Hindlimb muscle (tissue), 1 donor: Measurements from ENCODE around the gene DHRS11. TPM values are rescaled to one million over a fixed set of nuclear protein-coding genes. Genes with fewer than 3 reads are reported as not detected.

Source experiments
- DNase-seq: peaks from one replicate; pipeline ENCODE4 v3.0.0-alpha.2; 2013
- polyA plus RNA-seq: library from polyadenylated mRNA; unstranded; fragments of 120-200 nt; gene quantifications from one replicate; pipeline ENCODE4 v1.2.1, GENCODE V29; 2013; ENCODE audit not compliant: insufficient read length

Gene DHRS11
- polyA plus RNA-seq, 1 donor: 7.0 TPM

DNA sequence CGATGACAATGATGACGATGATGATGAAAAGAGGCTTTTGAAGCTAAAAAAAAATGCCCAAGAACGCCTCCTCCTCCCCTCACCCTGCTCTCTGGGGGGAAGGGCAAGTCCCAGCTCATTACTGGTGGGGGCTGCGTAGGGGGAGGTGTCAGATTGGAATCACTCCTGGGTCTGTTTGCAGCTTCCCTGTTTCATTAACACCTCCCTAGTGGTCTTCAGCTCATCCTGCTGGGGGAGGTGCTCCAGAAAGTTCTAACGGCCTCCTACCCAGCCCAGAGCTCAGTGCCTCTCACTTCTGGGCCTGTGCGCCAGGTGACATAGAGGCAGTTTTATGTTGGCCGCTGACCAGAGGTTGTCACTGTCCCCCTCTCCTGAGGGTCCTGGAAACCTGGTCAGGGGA lies 22.4 kb downstream of the DHRS11 start:
- no peak for DNase-seq

DNA sequence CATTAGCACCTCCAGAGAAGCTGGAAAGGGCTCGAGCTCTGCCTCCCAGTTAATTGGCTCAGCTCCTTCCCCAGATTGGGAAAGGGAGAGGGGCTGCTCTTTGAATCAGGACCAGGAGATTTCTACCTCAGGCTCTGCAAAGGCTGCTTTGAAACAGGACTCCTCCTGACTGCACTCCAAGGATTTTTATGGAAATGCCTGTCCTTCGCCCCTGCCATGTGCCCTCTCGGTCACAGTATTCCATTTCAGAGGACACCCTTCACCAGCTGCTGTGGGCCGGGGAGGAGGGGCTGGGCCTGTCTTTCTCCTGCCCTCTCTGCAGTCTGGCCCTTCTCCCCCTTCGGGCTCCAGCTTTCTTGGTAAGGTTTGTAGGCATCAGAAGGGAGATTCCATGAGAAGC lies 23.3 kb downstream of the DHRS11 start:
- DNase-seq: no peak

DNA sequence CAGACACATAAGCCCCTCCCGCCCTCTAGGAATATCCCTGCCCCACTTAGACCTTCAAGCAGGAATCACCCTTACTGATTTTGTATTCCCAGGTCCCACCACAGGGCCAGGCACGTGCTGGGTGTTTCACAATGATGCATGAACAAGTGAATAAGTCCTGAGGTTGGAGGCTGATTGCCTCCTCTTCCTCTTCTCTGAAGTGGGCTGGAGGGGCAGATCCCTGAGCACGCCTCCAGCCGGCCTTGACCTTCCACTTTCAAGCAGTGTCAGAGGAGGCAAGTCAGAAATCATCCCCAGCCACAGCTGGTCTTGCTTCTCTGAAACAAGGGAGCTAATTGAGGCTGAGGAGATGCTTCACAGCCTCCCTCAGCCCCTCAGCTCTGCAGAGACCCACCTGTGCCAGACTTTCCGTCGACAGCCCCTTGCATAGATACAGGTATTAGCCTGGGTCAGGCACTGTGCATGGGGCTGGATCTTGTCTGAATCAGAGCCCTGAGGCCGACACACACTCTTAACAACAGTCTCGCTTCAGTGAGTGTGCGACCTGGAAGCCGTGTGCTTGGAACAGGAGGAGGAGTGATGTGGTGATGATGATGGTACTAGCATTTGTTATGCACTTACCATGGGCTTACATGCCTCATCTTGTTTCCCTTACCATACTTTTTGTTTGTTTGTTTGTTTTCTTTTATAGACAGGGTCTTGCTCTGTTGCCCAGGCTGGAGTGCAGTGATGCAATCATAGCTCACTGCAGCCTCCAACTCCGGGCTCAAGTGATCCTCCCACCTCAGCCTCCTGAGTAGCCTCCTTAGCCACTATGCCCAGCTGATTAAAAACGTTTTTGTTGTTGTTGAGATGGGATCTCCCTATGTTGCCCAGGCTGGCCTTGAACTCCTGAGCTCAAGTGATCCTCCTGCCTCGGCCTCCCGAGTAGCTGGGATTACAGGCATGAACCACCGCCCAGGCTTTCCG lies 24.7 kb downstream of the DHRS11 start:
- no peak for DNase-seq

DNA sequence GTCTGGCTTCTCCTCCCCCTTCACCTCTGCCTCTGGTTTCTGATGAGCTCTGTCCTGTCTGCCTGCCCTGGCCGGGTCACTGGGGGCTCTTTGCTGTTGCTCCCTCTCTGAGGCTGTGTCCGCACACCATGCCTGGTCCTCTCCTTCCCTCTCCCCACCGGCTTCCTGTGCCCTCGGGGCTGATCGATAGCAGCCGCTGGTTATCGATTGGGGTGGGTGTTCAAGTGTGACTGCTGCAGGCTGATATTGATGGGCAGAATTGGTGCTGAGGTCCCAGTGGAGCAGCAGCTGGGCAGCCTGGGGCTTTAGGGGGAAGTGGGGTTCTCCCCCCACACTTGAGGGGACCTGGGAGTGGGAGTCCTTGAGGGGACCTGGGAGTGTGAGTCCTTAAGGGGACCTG lies 26.1 kb downstream of the DHRS11 start:
- DNase-seq: no peak

DNA sequence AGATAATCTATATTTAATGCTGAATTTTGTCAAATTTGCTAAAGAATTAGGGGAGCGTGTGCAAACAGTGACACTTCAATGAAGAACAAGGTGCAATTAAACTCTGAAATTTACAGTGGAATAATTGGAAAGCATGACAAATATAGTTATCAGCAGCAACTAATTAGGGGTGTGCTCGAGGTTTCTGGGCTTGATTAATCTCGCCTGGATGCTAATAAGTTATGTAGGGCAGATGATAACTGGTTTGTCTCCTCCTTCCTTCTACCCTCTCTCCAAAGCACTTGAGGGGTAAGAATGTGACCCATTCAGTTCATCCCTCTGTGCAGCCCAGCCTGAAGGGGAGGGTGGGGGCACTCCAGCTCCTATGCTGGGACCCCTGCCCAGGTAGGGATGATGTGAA lies 31.6 kb downstream of the DHRS11 start:
- no peak for DNase-seq

DNA sequence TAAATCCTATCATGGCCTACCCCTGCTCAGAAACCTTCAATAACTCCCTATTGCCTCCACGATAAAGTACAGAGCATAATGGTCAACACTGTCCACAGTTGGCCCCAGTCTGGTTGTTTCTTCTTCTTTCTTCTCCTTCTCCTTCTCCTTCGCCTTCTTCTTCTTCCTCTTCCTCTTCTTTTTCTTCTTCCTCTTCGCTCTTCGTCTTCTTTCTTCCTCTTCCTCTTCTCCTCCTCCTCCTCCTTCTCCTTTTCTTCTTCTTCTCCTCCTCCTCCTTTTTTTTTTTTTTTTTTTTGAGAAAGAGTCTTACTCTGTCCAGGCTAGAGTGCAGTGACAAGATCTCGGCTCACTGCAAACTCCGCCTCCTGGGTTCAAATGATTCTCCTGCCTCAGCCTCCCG lies 33.5 kb downstream of the DHRS11 start:
- DNase-seq: no peak

DNA sequence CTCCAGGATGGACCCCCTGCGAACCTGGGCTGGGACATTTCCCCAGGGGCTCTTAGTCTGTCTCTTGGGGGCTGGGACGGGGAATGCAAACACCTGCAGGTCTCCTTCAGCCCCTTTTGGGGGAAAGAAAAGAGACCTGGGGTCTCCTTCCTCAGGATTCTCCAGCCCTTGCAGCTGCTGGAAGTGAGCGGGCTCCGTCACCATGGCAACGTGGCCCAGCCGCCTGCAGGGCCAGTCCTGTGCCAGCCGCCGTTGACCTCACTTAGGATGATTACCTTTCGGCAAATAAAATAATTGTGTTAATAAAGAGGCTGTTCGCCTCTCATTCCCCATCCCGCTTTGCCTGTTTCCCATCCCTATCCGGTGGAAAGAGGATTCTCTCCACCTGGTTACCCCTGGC lies 35.4 kb downstream of the DHRS11 start:
- DNase-seq: no peak

DNA sequence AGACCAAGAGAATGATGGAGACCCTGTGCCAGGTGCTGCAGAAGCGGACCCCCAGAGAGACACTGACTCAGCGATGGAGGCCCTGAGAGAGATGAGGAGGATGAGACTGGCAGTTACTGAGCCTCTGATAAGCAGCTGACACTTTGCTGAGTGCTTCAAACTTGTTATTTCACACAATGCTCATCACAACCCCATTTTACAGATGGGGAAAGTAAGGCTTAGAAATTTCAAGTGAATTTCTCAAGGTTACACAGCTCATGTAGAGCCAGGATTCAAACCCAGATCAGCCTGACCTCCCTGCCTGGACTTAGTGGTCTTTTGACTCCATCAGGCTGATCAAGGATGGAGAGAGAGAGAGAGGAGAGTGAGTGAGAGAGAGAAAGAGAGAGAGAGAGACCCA lies 36.9 kb downstream of the DHRS11 start:
- DNase-seq: no peak

DNA sequence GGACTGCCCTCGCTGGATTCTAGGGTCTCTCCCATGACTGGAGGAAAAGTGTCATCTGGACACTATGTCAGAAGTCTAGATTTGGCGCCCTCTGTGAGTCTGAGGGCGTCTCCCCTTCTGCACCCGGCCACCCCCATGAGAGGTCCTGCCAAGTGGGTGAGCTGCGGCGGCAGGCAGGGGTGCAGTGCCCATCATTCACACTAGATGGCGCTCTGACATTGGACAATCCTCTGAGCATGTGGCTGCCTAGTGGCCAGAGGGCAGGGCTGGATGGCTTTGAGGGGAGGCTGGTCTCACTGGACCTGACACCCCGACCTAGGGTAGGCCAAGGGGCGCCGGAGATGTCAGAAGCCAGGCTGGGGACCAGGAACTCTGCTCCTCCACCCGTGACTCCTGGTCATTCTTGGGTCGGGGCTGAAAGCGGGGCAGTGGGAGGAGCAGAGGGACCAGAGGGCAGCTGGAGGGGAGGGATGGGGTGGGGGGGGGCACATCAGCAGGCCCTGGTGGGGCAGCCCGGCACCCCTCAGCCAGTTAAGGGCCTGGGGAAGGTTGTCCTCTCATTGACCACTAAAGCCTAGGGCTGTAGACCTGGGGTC lies 37.7 kb downstream of the DHRS11 start:
- peak; percentile 68 for DNase-seq

DNA sequence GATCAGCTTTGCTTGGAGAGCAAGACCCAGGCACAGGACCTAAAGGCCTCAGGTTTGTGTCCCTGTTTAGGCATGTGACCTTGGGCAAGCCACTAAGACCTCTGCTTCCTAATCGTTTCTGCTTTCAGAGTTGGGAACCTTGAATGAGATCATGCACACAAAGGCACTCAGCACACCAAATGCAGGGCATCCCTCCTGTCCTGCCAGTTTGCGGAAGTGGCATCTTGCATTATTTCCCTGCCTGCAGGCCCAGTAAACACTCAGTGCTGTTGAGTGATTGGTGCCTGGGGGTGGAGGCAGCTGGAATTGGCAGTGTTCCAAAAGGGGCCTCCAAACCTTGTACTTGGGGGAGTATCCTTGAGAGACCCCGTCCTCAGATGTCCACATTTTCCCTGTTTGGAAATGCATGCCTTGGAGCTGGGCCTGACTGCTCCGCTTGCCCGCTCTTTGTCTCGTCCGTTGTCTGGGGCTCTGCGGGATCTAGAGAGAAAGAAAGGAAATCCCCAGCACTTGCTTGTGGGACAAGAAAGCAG lies 38.4 kb downstream of the DHRS11 start:
- no peak for DNase-seq

DNA sequence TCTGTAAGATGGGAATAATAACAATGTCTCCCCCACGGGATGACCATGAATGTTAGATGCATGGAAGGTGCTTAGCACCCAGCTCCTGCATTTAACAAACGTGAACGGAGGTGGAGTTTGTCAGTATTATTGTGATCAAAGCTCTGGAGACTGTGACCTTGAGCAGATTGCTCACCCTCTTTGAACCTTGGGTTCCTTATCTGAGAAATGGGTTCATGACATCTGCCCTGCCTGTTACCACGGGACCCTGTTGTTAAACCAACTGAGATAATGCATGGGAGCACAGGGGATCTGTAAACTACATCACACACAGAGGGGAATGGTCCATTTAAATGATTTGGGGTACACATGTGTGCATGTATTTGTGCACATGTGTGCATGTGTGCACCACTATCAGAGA lies 39.3 kb downstream of the DHRS11 start:
- DNase-seq: no peak

DNA sequence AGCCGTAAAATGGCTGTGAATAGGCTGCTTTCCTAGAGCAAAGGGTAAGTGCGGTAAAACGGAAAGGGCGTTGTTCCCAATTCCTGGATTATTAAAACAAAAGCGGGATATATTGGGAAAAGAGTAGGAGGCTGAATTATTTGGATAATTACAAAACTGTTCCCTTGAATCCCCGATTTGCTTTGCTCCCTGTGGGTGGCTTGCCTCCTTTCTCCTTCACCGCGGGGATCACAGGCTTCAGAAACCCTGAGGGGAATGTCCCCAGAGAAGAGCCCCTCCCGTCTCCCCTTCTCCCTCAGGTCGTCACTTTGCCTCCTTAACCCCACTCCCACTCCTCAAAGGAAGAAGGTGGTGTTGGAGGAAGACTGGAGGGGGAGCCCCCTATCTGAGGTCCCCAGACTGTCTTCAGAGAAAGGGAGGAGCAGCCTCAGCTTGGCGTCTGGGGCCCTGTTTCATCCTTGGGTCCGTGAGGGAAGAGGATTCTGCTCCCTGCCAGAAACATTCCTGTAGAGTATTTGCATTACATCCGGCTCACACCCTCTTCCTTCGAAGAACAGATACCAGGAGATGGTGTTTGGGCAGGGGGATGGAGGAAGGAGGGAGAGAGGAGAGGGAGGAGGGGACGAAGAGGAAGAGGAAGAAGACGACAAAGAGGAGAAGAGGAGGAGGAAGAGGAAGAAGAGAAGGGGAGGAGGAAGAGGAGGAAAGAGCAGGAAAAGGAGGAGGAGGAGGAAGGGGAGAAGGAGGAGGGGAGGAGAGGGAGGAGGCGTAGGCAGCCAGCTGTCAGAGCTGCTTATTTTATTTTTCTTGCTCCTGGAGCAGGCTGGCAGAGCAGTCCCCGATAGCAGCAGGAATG lies 41.5 kb downstream of the DHRS11 start:
- DNase-seq: no peak

DNA sequence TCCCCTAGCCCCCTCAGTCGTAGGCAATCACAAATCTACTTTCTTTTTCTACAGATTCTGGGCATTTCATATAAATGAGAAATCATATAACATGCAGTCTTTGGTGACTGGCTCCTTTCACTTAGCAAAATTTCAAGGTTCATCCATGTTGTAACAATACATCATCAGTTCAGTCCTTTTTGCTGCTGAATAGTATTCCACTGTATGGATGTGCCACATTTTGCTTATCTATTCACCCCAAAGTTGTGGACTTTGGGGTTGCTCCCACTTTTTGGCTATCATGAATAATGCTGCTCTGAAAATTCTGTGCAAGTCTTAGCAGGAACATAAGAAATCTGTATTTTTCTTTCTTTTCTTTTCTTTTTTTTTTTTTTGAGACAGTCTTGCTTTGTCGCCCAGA lies 48.7 kb downstream of the DHRS11 start:
- no peak for DNase-seq

DNA sequence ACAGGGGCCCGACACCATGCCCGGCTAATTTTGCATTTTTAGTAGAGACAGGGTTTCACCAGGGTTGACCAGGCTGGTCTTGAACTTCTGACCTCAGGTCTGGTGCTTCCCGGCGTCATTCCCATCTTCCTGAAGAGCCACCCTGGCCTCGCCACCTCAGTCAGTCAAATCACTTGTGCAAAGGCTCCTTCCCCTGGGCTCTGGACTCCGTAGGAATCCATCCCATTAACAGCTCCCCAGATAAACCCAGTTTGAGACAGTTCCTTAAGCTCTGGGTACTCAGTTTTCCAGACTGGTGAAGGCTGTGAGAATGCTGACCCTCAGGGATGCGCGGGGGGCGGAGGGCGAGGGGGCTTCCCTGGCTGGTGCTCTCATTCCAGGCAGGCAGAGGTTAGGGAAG lies 49.2 kb downstream of the DHRS11 start:
- DNase-seq: no peak

DNA sequence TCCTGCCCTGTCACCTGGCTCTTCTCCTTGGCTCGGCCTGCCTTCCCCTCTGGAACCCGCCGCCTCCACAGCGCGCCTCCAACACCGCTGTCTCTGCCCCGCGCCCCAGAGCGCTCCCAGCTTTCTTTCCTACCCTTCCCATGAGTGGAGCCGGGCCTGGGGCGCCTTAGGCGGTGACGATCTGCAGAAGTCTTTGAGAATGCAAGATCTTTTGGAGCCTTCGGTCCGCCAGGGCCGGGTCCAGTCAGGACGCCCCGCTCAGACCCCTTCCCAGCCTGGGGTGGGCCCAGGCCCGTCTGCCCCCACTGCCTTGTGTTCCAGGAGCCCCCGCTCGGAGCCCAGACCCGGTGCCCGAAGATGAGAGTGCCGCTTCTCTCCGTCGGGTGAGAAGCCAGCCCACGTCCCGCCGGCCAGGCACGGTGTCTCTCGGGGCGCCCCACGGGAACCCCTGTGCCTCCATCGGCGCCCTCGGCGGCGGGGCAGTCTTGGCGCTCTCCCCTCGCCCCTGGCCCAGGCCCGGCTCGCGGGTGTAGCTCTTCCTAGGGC lies 49.7 kb downstream of the DHRS11 start:
- DNase-seq: no peak

DNA sequence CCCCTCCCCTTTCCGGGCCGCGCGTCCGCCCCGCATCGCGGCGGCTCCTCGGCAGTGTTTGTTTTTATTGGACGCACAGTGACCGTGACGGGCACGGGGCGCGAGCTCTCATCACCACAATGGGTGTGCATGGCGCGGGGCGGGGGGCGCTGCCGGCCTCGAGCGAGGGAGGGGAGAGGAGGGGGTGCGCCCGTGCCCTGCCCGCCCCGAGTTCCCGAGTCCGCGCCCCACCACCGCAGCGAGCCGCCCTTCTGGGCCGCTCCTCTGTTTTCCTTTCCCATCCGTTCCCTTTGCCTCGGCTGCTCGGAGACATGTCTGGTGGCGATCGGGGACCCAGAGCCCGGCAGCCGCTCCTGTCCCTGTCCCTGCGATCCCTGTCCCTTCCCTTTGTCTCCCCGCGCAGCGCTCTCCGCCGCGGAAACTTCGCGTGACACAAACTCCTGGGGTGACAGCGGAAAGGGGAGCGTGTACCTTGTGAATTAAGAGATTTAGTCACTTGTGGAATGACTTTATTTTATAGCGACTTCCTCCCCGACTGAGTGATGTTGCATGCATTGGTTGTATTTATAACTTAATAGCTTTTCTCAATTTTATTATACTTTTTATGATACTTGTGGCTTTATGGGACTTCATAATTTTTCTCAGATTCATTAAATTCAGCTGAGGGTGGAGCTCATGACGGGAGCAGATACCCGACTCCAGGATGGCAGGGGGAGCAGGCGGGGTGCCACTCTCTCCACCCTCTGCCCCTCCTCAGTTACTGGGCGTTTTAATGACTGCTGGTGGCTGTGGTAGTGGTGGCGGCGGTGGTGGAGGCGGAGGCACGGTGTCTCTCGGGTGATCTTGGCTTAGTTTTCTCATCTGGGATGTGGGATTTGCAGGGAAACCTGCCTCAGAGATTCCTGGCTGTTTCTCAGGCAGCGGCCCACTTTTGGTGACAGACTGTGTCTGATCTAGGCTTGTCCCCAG lies 50.5 kb downstream of the DHRS11 start:
- DNase-seq: no peak

DNA sequence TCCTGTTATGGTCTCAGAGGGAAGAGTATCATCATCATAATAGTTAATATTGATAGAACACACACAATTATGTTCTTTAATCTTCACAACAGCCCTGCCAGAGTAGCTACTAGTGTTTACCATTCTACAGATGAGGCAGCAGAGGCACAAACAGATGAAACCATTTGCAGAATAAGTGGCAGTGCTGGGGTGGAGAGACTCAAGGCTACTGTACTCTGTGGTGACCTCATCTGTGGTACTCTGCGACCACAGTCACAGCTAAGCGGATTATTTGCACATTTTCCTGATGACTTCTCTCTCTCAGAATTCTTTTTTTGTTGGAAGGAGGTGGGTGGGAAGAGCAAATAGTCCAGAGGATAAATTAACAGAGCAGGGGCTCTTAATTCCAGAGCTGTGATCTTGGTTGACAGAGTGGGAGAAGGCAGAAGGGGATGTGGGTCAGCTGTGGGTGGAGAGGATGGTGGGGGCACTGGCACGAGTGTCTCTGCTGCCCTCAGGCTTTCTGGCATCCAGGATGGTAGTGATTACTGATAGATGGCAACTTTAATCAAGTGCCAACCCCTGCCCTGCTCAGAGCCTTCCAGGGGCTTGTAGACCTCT lies 51.5 kb downstream of the DHRS11 start:
- no peak for DNase-seq

DNA sequence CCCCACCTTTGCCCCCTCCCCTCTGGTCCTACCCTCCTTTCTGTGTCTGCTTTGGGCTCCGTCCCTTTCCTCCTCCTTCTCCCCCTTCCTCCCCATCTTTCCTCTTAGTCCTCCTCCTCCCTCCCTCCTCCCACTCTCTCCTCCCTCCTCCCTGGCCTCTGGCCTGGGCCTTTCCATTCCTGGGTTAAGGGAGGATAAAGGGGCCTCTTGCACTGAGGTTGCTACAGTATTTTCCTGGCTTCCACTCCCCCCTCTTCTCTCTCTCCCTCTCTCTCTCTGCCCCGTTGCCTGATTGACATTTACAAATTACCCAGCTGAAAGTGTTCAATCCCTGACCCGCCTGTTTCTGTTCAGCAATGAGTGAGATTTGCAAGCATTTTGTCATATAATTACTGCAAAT lies 53.7 kb downstream of the DHRS11 start:
- no peak for DNase-seq

DNA sequence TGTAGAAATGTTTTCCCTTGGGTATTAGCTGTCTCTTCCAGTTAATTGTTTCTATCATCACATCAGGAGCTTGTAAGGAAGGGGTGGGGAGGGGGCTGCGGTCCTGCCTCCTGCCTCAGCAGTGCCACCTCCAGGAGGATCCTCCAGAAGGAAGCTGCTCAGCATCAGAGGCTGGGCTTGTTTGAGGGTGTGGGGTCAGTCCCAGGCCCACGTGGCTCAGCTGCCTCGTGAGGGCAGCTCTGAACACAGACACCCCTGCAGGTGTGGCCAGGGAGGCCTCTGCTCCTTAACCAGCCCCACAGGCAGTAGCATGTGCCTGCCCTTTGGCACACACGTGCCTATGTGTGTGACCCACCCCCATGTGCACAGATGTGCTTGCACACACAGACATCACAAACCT lies 56.0 kb downstream of the DHRS11 start:
- DNase-seq: no peak

DNA sequence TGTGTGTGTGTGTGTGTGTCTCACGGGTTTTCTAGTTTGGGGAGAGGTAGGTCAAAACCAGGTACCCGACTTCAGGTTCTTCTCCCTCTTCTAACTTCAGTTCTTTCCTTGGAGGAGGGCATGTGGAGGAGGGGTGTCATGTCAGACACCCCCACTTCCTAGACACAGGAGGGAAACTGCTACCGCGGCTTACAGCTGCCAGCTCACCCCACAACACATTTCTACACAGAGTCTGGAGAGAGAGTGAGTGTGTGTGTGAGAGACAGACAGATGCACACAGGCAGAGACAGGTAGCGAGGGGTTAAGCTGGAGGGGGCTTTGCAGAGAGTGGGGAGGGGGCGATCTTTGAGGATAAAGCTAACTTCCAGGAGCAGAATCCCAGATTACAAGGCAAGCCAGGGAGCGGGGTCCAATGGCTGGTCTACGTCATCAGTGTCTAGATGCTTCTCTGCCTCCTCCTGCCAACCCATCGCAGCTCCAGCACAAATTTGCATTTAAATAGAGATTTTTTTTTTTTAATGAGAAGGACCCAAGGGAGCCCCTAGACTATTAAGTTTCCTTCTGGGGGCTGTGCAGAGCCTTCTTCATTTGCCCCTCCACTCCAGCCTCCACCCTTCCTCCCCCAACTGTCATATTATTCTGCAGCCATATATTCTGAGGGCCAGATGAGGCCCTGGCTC lies 58.6 kb downstream of the DHRS11 start:
- no peak for DNase-seq
